ENCODE results near the gene SYNPO2L. TPM values are rescaled to one million over a fixed set of nuclear protein-coding genes. Genes with fewer than 3 reads are reported as not detected.

The SYNPO2L gene
- total and polyA plus RNA-seq, 9 of the 15 experiments (the other 6 are each of a cell fraction or from before 2014, with no cell fraction given), result 0.03 to 0.07 TPM; not detected in 7

DNA sequence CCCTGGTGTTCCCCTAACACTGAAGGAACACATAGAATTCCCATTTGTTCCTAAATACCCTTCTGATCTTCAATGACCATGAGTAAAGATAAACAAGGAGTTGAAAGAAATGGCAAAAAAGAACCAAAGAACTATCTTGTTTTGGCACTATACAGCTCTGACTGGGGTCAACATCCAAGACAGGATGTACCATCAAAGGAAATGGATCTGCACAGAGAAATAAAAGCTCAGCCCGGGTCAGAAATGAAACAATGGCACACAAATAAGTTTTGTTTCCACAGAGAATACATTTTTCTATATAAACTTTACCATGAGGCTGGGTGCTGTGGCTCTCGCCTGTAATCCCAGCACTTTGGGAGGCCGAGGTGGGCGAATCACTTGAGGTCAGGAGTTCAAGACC, 46.7 kb downstream of the SYNPO2L start:
- Histone ChIP-seq H4K20me1 (replicated peaks; ENCODE audit: control insufficient read depth, insufficient read depth, low read length) (no peaks in the 10 kb centered on the region), H3K9ac (ENCODE audit: insufficient read depth in 1 of 2, low read depth in 2 of 2, low read length in 2 of 2) (no peak overlapping the region), H3K4me2 (ENCODE audit: insufficient read depth, low read length) (no peak overlapping the region), H2AFZ (ENCODE audit: low read depth, low read length) (no peak overlapping the region), H3K9me3 (replicated peaks; ENCODE audit: control insufficient read depth, insufficient read depth, low read depth, low read length) (no peaks in the 10 kb centered on the region), H3K4me3 (no peak overlapping the region), H3K4me1 (replicated peaks in 1 of 2; ENCODE audit: control insufficient read depth in 2 of 2, insufficient read depth in 2 of 2, low read length in 2 of 2) (no peaks in the 10 kb centered on the region; a peak in 1 of 5 replicates), H3K9me1 (ENCODE audit: control insufficient read depth, insufficient read depth, low read length) (no peaks in the 10 kb centered on the region), H3K27ac (ENCODE audit: extremely low read depth, low read depth, low read length) (no peak overlapping the region), H3K27me3 (ENCODE audit: control insufficient read depth in 2 of 2, insufficient read depth in 2 of 2, low read length in 2 of 2) (no peaks in the 10 kb centered on the region), H3K79me2 (ENCODE audit: control insufficient read depth, insufficient read depth, low read length) (no peaks in the 10 kb centered on the region), H3K36me3 (ENCODE audit: control insufficient read depth, insufficient read depth, low read length) (no peaks in the 10 kb centered on the region)
- in situ Hi-C loops (cut with MboI) (no loop called here), intact Hi-C loops (cut with micrococcal nuclease) (no loop called here)
- 66% methylated on average over 4 of the region's 4 CpGs for WGBS (ENCODE audit: insufficient coverage, low coverage, missing lambda C conversion rate)
- no TSS peak for BruUV-seq (replicated peaks)
- FAIRE-seq (no peak), DNase-seq (ENCODE audit: extremely low read depth in 1 of 4, low spot score in 3 of 4) (no peak), ATAC-seq (no peak)
- ChIA-PET POLR2A (interaction anchor here (0.5 to 1.8 kb wide), 4 partner anchors 13 to 27 kb away, joined by 3 to 5 read pairs (median 4); no protein-coding TSS in a partner anchor), CTCF (ENCODE audit: low intra/inter-chr PET ratio) (interaction anchor here (0.6 kb wide), 1 partner anchor 373 kb away, joined by 3 read pairs; no protein-coding TSS in a partner anchor)
- no peak for TF ChIP-seq NKRF (IDR thresholded peaks at IDR 0.05; ENCODE audit: borderline replicate concordance)
- no peak for TF ChIP-seq ESRRA (IDR thresholded peaks at IDR 0.05; ENCODE audit: borderline replicate concordance, low read depth)
- TF ChIP-seq ZNF592 (IDR thresholded peaks at IDR 0.05), result no peak
- TF ChIP-seq ZNF764 (CRISPR knock-in tag; IDR thresholded peaks at IDR 0.05; ENCODE audit: low read depth), result no peak
- TF ChIP-seq ZKSCAN8 (CRISPR knock-in tag; IDR thresholded peaks at IDR 0.05), result no peak
- no peak for TF ChIP-seq GTF2E2 (tag; IDR thresholded peaks at IDR 0.05)
- TF ChIP-seq ZNF134 (CRISPR knock-in tag; conservative IDR thresholded peaks at IDR 0.05), result no peak
- no peak for TF ChIP-seq NCOA2 (IDR thresholded peaks at IDR 0.05; ENCODE audit: partially characterized antibody in 2 of 2)
- no peak for TF ChIP-seq KLF13 (tag; IDR thresholded peaks at IDR 0.05; ENCODE audit: borderline replicate concordance, low read depth)
- TF ChIP-seq ZNF24 (IDR thresholded peaks at IDR 0.05), result no peak
- no peak for TF ChIP-seq SIN3A (IDR thresholded peaks at IDR 0.05; ENCODE audit: borderline replicate concordance in 2 of 2, control insufficient read depth in 1 of 2, low read depth in 2 of 2, low read length in 2 of 2)
- no peak for TF ChIP-seq SRSF1 (IDR thresholded peaks at IDR 0.05; ENCODE audit: low read depth, low read length)
- TF ChIP-seq HSF4 (CRISPR knock-in tag; IDR thresholded peaks at IDR 0.05; ENCODE audit: borderline replicate concordance), result no peak
